SK-N-SH (cell line): Measurements from ENCODE around the gene KRT2. TPM values are rescaled to one million over a fixed set of nuclear protein-coding genes. Genes with fewer than 3 reads are reported as not detected.

Source experiments
- CTCF ChIA-PET: fragments of 300-600, 350-600 bp; formaldehyde crosslinking; extraction: SDS; loops from one replicate; lab custom pipeline; 2021; lab: Yijun Ruan, JAX
- POLR2A ChIA-PET: fragments of 350-600 bp; sonication (Branson Sonifier 250); formaldehyde crosslinking; extraction: SDS; loops from one replicate; lab custom pipeline; 2020; ENCODE audit warnings: antibody characterized with exemption, inconsistent platforms; lab: Yijun Ruan, JAX
- DNase-seq: peaks from one replicate; pipeline ENCODE4 v3.0.0; 2012
- H2AFZ ChIP-seq: fragments of 200-600 bp; sonication (generic); 2 replicates; pipeline ENCODE4 v1.8.1; 2016; ENCODE audit warnings: antibody characterized with exemption, mild to moderate bottlenecking, low read depth
- H3F3A ChIP-seq: fragments of 200-600 bp; sonication (generic); replicated peaks from 2 replicates; pipeline ENCODE3; 2016; ENCODE audit warnings: antibody characterized with exemption, mild to moderate bottlenecking; ENCODE audit not compliant: insufficient read depth
- H3K27ac ChIP-seq, 2 experiments: fragments of 200-500 bp in 1 of 2; fragments of 200-600 bp in 1 of 2; sonication (Bioruptor generic) in 1 of 2; sonication (generic), shearing (Covaris generic) in 1 of 2; 2 replicates each; pipeline versions ENCODE4 v1.5.1 to v1.6.1; 2014 to 2016; ENCODE audit warnings: low read depth in 2 of 2, inconsistent platforms in 1 of 2, low read length in 1 of 2, mild to moderate bottlenecking in 1 of 2, mixed read lengths in 1 of 2
- H3K27me3 ChIP-seq: fragments of 200-600 bp; sonication (generic), shearing (Covaris generic); 2 replicates; pipeline ENCODE4 v1.6.1; 2016; ENCODE audit warnings: mixed run types; ENCODE audit not compliant: insufficient read depth
- H3K36me3 ChIP-seq, 2 experiments: fragments of 200-500 bp in 1 of 2; fragments of 200-600 bp in 1 of 2; sonication (Bioruptor generic) in 1 of 2; sonication (generic) in 1 of 2; replicated peaks in 1 of 2; 2 replicates each; pipeline versions ENCODE3 to v1.5.1; 2014 to 2016; ENCODE audit warnings: low read length in 1 of 2, mild to moderate bottlenecking in 1 of 2; ENCODE audit not compliant: insufficient read depth in 2 of 2, control insufficient read depth in 1 of 2
- H3K4me1 ChIP-seq, 2 experiments: fragments of 200-500 bp in 1 of 2; fragments of 200-600 bp in 1 of 2; sonication (Bioruptor generic) in 1 of 2; sonication (generic), shearing (Covaris generic) in 1 of 2; 2 replicates each; pipeline versions ENCODE4 v1.5.1 to v1.6.1; 2014 to 2016; ENCODE audit warnings: low read depth in 1 of 2, low read length in 1 of 2, mixed run types in 1 of 2; ENCODE audit not compliant: insufficient read depth in 2 of 2, control insufficient read depth in 1 of 2
- H3K4me2 ChIP-seq: fragments of 200-600 bp; sonication (generic), shearing (Covaris generic); 2 replicates; pipeline ENCODE4 v1.6.1; 2017; ENCODE audit warnings: mixed run types
- H3K4me3 ChIP-seq, 2 experiments: fragments of 200-500 bp in 1 of 2; fragments of 200-600 bp in 1 of 2; sonication (Bioruptor generic) in 1 of 2; sonication (generic), shearing (Covaris generic) in 1 of 2; 2 replicates each; pipeline versions ENCODE4 v1.5.1 to v1.8.1; 2014 to 2016; ENCODE audit warnings: low read depth in 2 of 2, inconsistent platforms in 1 of 2, low read length in 1 of 2, mild to moderate bottlenecking in 1 of 2, mixed read lengths in 1 of 2, moderate library complexity in 1 of 2
- H3K79me2 ChIP-seq: fragments of 200-600 bp; sonication (generic); 2 replicates; pipeline ENCODE4 v1.8.1; 2017; ENCODE audit warnings: mild to moderate bottlenecking; ENCODE audit not compliant: insufficient read depth
- H3K9ac ChIP-seq: fragments of 200-600 bp; sonication (generic); 2 replicates; pipeline ENCODE4 v1.6.1; 2017; ENCODE audit warnings: mixed run types
- H3K9me2 ChIP-seq: fragments of 200-600 bp; sonication (generic); 2 replicates; pipeline ENCODE4 v1.6.1; 2017; ENCODE audit warnings: mixed run types
- H3K9me3 ChIP-seq: fragments of 200-600 bp; sonication (generic); 2 replicates; pipeline ENCODE4 v1.6.1; 2017; ENCODE audit warnings: mixed run types, mild to moderate bottlenecking, moderate library complexity
- H4K20me1 ChIP-seq: fragments of 200-600 bp; sonication (generic); 2 replicates; pipeline ENCODE4 v1.6.1; 2017; ENCODE audit warnings: mild to moderate bottlenecking, mixed run types; ENCODE audit not compliant: insufficient read depth
- EZH2phosphoT487 ChIP-seq: fragments of 200-600 bp; sonication (generic); IDR thresholded peaks from 2 replicates; pipeline ENCODE4 v1.6.1; 2017; ENCODE audit warnings: low read depth, mixed run types, mild to moderate bottlenecking, antibody characterized with exemption, moderate library complexity, borderline replicate concordance
- MXI1 ChIP-seq: IDR thresholded peaks from 2 replicates; pipeline ENCODE4 v1.6.1; 2012; ENCODE audit warnings: mild to moderate bottlenecking, low read depth, low read length, improper control_type of control experiment
- NRF1 ChIP-seq: IDR thresholded peaks from 2 replicates; pipeline ENCODE4 v1.6.1; 2012; ENCODE audit warnings: low read depth, mild to moderate bottlenecking, low read length
- TEAD4 ChIP-seq: IDR thresholded peaks from 2 replicates; pipeline ENCODE4 v1.4.0; 2012; ENCODE audit warnings: mild to moderate bottlenecking, borderline replicate concordance; ENCODE audit not compliant: insufficient read depth
- USF2 ChIP-seq: fragments of 150-350 bp; IDR thresholded peaks from 2 replicates; pipeline ENCODE4 v1.6.1; 2017; ENCODE audit warnings: antibody characterized with exemption, low read length, low read depth, borderline replicate concordance
- ZBTB33 ChIP-seq: IDR thresholded peaks from 2 replicates; pipeline ENCODE4 v1.4.0; 2012; ENCODE audit warnings: low read depth, borderline replicate concordance
- WGBS: methylation state at CpG from one replicate; pipeline ENCODE4 v1.1.6; 2017; ENCODE audit warnings: low lambda C conversion rate; 5-methylcytosine and 5-hydroxymethylcytosine counted together
- polyA plus RNA-seq, 3 experiments: library from polyadenylated mRNA; depleted of rRNA; stranded (reverse); fragments of >200 nt; gene quantifications; 2 replicates each; pipeline ENCODE4 v1.2.3, GENCODE V29; 2012
- TF ChIP-seq, protein P1 (sequence below): fragments of 200-600 bp; sonication (generic); IDR thresholded peaks from 2 replicates; pipeline ENCODE4 v1.6.1; 2017; ENCODE audit warnings: antibody characterized with exemption, mild to moderate bottlenecking, moderate library complexity

Gene KRT2
- polyA plus RNA-seq, 1 of the 3 experiments (the other 2 are of a cell fraction), result not detected

DNA sequence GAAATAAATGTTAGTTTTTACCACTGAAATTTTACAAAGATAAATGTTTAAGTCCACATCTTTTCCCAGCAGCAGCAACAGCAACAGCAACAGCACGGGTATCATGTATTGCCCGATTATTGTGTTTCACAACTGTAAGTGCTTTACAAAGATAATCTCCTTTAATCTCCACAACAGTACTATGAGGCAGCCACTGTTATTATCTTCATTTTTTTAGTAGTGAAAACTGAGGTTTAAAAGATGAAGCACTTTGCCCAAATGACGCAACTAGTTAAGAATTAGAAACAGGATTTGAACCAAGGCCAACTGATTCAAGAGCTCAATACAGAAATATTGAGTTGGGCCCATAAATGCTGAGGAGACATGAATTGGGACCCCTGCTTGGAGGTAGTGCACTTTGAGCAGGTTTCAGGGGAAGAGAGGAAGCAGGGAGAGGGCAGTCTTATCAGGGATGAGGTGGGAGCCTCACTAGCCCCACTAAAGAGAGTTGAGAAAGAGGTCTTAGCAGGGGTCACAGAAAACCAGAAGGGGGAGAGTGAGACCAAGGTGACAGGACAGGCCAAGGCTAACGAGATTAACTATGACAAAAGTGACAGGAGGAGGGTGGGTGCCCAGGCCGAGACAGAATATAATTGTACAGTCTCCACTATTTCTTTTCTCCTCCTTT lies 15.3 kb downstream of the KRT2 start:
- DNase-seq, result no peak
- Histone ChIP-seq H4K20me1 (no peaks in the 10 kb centered on the region), H3F3A (no peaks in the 10 kb centered on the region), H3K4me2 (no peak overlapping the region), H3K9me2 (no peaks in the 10 kb centered on the region), H3K9me3 (no peaks in the 10 kb centered on the region), H3K27ac (no peak overlapping the region), H3K4me1 (no peaks in the 10 kb centered on the region), H3K9ac (no peak overlapping the region), H2AFZ (no peak overlapping the region), H3K79me2 (no peaks in the 10 kb centered on the region), H3K36me3 (no peaks in the 10 kb centered on the region), H3K27me3 (peaks cover 32% of the 10 kb centered on the region), H3K4me3 (no peak overlapping the region)
- POLR2A ChIA-PET, result no interaction called here
- 35% methylated on average over 5 of the region's 5 CpGs for WGBS
- no peak for TF ChIP-seq TEAD4
- CTCF ChIA-PET, result no interaction called here

GRCh38 chr12:52636189-52636588 lies 15.8 kb downstream of the KRT2 start:
- no peaks in the 10 kb centered on the region for H3K4me1 ChIP-seq
- H3F3A ChIP-seq, result no peaks in the 10 kb centered on the region
- H3K27me3 ChIP-seq, result peaks cover 26% of the 10 kb centered on the region
- ChIA-PET POLR2A (no interaction called here), CTCF (no interaction called here)
- H3K9ac ChIP-seq, result no peak overlapping the region
- H3K36me3 ChIP-seq, result no peaks in the 10 kb centered on the region
- H3K9me3 ChIP-seq, result no peaks in the 10 kb centered on the region
- TF ChIP-seq EZH2phosphoT487, result no peak
- TF ChIP-seq ZBTB33, result no peak
- TF ChIP-seq, protein P1, sequence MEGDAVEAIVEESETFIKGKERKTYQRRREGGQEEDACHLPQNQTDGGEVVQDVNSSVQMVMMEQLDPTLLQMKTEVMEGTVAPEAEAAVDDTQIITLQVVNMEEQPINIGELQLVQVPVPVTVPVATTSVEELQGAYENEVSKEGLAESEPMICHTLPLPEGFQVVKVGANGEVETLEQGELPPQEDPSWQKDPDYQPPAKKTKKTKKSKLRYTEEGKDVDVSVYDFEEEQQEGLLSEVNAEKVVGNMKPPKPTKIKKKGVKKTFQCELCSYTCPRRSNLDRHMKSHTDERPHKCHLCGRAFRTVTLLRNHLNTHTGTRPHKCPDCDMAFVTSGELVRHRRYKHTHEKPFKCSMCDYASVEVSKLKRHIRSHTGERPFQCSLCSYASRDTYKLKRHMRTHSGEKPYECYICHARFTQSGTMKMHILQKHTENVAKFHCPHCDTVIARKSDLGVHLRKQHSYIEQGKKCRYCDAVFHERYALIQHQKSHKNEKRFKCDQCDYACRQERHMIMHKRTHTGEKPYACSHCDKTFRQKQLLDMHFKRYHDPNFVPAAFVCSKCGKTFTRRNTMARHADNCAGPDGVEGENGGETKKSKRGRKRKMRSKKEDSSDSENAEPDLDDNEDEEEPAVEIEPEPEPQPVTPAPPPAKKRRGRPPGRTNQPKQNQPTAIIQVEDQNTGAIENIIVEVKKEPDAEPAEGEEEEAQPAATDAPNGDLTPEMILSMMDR, result no peak
- TF ChIP-seq USF2, result no peak
- no peak for TF ChIP-seq MXI1
- TF ChIP-seq NRF1, result no peak
- no peak overlapping the region for H3K4me2 ChIP-seq
- H4K20me1 ChIP-seq, result no peaks in the 10 kb centered on the region
- no peak for DNase-seq
- H3K27ac ChIP-seq, result no peak overlapping the region
- no peak overlapping the region for H2AFZ ChIP-seq
- 38% methylated on average over 6 of the region's 6 CpGs for WGBS
- no peaks in the 10 kb centered on the region for H3K79me2 ChIP-seq
- no peaks in the 10 kb centered on the region for H3K9me2 ChIP-seq
- H3K4me3 ChIP-seq, result no peak overlapping the region
